ENCODE measurements around the gene SLIT3.

Gene SLIT3

DNA sequence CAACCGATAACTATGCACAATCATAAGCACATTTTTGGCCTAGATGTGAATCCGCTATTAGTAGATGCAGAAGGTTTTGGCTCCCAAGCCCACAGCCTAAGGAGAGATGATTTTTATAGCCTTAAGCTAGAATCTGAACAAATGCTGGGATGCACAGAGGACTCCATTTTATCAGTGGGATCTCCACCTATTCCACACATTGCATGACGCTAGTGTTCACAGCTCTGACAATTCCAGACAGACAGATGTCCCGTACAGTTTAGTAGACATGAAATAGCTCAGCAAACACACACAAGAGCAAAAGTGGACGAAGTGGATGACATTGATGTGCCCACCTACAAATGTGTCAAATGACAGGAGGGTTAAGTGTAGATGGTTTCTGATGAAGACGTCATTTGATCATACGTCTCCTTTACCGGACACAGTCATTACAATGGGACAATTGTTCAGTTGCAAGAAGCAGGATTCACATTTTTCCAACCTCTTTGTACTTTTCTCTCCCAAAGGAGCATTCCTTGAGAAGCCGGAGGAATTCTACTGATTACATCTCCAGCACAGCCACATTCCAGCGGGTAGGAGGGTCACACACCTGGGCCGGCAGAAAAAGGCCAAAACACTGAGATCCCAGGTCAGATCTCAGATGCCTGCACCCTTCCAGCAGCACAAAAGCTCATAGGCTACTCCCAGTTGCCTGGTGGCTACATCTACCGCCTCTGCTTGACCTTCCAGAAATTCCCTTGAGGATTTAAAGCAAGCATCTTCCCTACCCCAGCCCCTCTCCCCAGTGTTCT lies 202.4 kb downstream of the SLIT3 start:
- DNase-seq, result no peak

GRCh38 chr5:169097374-169098326 lies 203.3 kb downstream of the SLIT3 start:
- DNase-seq, result no peak

DNA sequence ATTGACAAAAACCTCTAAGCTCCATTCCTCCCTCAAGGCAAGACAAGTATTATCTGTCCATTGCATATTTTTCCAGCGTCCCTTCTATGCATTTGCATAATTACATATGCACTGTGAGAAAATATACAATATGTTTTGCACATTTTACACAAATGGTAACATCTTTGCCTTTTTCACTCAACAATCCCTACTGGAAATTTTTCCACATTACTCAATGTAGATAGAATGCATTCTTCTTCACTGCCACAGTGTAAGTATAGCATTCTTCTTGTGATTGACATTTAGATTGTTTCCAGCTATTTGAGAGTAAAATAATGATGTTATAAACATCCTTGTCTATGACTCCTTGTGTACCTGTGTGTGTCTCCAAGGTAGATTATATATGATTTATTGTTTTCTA lies 205.0 kb downstream of the SLIT3 start:
- DNase-seq, result no peak

DNA sequence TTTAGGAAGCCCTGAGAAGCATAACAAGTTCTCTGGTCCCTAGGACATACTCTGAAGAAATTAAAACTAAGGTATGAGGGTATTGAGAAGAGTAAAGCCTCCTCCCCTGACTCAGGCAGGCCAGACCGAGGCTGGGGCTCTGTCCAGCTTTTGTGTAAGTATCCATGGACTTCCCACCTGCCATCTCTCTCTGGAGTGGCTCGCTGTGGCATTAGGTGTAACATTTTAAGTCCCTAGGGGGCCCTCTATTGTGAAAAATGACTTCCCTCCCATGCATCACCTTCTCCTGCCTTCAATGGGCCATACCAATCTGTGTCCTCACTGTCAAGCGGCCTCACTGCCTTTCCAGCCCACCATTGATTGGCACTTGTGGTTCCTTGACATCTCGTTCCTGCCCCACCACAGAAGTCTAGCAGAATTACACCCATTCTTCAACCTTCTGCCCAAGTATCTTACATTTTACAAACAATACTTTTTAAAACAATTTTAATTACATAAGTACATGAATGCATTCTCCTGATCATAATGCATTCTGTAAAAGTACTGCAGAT lies 205.5 kb downstream of the SLIT3 start:
- DNase-seq, result no peak

DNA sequence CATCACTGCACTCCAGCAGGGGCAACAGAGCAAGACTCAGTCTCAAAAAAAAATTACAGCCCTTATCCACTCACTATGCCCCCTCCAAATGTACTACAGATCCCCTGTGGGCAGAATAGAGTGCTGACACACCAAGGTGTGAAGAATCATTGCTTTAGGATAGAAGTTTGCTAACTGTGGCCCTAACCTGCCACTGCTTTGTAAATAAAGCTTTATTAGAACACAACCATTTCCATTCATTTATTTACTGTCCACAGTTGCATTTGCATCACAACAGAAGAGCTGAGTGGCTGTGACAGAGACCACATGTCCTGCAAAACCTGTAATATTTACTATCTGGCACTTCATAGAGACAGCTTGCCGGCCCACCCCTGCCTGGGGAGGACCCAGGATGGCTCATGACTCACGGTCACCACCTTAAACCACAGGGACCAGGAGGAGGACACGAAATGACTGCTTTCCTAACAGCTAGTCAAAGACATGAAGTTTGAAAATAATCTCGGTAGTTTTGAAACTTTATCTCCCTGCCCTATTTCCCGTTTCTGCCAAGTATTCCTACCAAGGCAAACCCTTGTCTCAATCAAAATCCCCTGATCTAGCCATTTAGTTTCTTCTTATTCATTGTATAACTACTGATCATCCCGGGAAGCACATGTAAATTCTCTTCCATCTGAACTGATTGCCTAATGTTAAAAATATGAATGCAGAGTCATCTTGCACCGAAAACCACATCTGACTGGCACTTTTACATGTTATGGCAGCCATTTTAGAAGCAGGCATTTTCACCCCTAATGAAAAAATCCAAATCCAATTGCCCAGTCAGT lies 206.1 kb downstream of the SLIT3 start:
- DNase-seq, result no peak

DNA sequence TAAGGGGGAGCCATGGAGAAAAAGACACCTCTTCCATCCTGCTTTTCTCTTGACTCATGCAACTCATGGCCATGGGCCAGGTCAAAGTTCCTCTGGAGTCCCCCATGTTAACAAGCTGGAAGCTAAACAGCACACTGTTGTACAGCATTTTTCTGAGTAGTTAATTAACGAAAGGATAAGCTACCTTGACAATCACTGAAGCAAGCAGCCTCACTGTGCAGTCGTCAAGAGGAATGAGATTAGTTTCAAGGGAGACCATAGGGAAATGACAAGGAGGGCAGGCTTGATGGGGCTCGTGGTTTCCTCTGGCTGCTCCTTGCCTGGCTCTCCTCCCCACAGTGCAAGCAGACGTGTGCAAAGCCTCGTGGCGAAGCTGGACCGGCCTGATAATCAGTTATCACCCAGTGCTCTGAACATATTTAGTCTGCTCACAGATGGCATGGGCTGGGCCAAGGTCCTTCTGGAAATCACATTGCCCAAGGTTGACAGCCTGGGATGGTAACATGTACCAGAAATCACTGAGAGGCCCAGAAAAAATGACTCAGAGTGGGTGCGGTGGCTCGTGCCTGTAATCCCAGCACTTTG lies 209.5 kb downstream of the SLIT3 start:
- DNase-seq, result no peak

DNA sequence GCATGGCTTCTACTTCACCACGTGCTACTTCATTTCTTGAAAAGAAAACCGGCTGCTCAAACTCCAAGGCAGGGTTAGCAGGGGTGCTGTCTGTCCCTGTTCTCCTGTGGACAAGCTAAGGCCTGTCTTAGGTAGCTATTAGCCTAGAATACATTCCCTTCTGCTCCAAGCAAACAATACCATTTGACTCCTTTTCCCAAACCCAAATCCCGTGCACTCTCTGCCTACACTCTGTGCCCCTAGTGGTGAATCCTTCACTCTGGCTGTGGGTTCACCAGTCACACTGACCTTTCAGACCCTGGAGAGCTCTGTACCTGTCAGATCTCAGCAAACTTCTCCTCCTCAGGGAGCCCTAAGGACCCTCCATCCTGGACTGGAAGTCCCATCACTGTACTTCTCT lies 211.6 kb downstream of the SLIT3 start:
- no peak for DNase-seq

DNA sequence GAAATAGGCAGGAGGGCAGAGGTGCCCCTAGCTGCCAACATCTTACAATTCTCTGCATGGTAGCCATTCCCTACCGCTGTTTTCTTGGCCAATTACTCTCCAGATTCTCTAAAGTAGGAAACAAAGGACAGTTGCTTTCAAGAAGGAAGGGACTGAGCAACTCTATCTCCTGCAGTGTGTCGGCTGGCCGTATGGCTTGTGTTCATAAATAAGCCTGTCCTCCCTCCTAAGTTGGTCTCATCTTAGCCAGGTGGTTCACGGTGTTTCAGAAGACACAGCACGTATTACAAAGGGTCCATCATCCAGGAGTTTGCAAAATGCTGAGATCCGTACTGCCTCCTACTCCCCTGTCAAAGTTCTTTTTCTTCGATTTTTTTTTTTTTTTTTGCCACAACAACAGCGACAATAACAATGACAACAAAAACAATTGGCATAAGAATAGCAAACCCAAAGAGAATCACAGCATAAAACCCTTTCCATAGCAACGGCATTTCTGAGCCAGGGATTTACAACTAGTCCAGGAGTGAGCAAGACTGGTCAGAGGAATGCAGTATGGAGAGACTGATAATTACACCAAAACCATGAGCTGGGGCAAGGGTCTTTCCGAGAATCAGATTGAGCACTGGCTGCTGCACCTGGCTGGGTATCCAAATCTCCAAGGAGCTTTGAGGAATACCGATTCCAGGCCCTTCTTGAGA lies 212.8 kb downstream of the SLIT3 start:
- DNase-seq, result no peak

DNA sequence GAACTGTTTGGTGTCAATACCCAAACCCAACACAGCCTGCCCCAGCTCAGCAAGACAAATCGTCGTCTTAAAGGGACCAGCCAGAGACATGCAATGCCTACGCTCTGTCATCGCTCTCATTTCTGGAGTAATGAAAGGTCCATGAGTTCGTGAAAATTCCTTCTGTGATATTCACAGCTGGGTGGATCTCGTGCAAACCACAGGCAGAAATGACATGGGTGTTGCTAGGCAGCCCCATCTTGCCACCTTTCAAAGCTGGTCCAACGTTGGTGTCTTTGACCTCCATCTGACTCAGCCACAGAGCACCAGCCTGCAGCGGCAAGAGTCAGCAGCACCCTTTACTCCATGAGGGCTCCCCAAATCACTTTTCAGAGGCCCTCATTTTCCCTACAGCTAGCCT lies 215.3 kb downstream of the SLIT3 start:
- DNase-seq, result no peak

GRCh38 chr5:169085212-169085611 lies 215.7 kb downstream of the SLIT3 start:
- no peak for DNase-seq

- no peak for DNase-seq
Measured at GRCh38 chr5:169084775-169085174, 216.2 kb downstream of the SLIT3 start.

- DNase-seq, result no peak
Measured at GRCh38 chr5:169083394-169084018, 217.4 kb downstream of the SLIT3 start.

DNA sequence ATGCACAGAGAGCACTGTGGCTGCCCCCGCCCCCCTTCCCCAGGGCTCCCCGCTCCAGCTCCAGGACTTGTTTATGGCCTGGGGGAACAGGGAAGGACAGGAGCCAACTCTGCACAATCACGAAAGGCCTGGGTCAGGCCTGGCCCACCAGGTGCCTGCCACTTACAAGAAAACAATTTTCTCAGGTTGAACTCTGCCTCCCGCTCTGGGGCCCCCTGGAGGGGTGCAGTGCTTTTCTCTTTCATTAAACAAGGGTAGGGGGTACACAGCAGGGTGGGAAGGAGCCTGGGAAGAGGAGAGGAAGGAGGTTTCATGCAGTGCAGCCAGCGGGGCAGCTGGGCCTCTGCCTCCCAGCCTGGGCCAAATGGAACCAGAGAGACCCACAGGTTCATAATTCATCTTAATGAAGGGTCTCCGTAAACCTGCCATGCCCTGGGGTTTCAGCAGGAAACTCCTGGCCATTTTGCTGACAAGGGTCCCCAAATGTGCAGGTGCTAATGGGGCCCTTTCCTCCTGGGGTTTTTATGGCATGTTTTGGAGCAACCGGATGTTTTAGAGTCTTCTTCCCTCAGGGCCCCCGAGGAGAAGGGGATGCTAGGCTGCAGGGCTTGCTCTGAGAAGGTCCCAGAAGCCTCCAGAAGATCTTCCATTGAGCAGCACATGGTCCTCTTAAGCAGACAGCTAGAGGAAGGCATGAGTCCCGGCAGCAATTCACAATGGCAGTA lies 219.8 kb downstream of the SLIT3 start:
- DNase-seq, result no peak

DNA sequence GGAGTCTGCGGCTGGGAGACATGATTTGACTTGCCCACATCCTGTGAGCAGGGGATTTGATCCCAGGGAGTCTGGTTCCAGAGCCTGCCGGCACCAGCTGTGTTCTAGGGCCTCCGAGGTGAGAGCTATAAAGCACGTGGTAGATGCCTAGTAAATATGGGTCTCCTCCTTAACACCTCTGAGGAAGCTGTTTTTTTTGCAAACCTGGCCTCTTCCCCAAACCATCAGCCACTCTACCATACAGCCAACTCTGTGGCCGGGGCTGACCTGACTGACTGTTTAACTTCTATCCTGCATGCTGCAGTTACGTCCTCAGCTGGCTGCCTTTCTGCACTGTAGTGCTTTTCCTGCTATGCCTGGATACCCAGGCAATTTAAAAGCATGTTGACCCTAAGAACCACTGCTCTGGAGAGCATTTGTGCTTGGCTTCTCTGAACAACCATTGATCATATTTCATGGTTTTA lies 220.5 kb downstream of the SLIT3 start:
- DNase-seq, result no peak

DNA sequence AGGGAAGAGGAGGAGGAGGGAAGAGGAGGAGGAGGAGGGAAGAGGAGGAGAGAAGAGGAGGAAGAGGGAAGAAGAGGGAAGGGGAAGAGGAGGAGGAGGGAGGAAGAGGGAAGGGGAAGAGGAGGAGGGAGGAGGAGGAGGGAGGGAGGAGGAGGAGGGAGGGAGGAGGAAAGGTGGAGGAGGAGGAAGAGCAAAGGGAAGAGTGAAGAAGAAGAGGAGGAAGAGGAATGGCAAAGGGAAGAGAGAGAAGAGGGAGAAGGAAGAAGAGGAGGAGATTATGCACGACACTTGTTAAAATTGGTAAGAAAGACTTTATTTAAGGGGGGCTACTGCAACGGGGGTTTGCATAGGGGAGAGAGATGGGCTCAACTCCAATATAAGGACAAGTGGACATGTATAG lies 221.2 kb downstream of the SLIT3 start:
- DNase-seq, result no peak

DNA sequence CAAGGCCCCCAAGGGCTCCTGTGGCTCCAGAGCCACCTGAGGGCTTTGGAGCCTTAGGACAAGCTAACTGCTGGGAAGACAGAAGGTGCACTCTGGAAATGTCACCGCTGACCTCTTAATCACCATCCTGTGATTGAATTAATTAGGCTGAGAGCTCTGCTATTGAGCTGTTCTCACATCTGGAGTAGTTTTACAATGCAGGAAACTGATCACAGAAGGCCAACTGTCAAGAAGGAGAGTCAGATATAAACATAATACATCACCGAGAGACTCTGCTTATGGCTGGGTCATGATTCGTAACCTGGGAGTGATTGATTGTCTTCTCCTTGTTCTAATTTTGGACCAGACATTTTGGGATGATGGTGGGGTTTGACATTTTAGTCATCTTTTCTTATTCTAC lies 226.1 kb downstream of the SLIT3 start:
- DNase-seq, result no peak

DNA sequence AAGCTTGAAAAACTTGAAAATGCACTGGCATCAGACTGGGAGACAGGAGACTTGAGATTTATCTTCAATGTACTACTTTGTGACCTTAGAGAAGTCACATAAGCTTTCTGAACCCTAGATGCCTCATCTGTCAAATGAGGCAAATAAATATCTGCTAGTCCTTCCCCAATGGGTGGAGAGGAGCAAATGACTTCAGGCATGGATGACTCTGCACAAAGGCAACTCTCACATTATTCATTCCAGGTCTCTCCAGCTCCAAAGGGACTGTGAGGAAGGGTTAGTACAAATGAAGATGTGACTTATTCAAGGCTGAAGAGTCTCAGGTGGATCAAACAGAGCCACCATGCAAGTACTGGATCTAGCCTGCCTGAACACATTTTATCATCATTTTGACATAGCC lies 228.7 kb downstream of the SLIT3 start:
- DNase-seq, result no peak

DNA sequence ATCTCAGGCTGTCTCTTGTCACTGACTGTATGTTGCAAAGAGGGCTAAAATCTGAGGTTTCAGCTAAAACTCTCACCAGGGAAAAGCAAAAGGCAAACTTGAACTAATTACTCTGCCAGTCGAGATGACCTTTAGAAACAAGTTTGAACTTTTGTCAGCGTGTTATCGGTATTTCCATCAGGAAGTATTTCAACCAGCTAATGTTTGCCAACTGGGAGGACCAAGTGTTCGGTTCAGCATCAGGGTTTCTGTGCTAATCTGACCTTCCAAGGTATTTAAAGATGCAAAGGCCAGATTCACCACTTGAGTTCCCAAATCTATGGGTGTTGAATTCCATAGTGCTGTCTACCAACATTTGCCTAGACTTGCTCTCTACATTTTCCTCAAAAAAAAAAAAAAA lies 230.5 kb downstream of the SLIT3 start:
- no peak for DNase-seq

GRCh38 chr5:169067751-169068173 lies 233.2 kb downstream of the SLIT3 start:
- DNase-seq, result no peak

DNA sequence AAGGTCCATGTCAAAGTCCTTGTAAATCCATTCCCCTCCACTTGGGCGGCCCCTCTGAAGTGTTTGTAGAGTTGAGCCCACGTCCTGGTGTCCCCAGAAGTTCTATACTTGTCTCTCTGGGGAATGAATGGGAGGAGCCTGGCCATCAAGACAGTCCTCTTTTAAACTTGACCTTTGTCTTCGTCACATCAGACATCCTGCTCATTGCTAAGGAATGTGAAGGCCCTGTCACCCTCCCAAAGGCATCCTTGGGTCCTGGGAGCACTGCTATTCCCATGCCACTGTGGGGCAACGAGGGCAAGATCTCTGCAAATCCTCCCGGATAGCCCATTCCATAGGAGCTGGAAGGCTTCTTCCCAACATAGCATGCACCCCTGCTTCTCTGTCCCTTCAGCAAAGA lies 235.5 kb downstream of the SLIT3 start:
- no peak for DNase-seq

Data from activated CD4-positive, alpha-beta T cell treated with anti-CD3 and anti-CD28 coated beads, Interleukin-2, amount 50 U/mL, for 48 hours (primary cell).